AG10803 (cell line): Measurements from ENCODE around the gene CLEC4D.
"Not testable (repeated sequence)": the region's sequence is repeated elsewhere in the genome, so short reads cannot be mapped to it uniquely, and the experiment has no call there.

ENCODE experiments used
- DNase-seq: peaks from one replicate; pipeline ENCODE4 v3.0.0; 2010; ENCODE audit warnings: low read depth
- H3K4me3 ChIP-seq: 2 replicates; pipeline ENCODE4 v1.5.1; 2011; ENCODE audit warnings: mild to moderate bottlenecking, low read length, control low read depth
- CTCF ChIP-seq: conservative IDR thresholded peaks from 2 replicates; pipeline ENCODE4 v1.5.1; 2011; ENCODE audit warnings: mild to moderate bottlenecking, low read length, control low read depth, inconsistent platforms

Gene CLEC4D

GRCh38 chr12:8537820-8538219, 24.5 kb downstream of the CLEC4D start:
- DNase-seq, H3K4me3 ChIP-seq: not testable (repeated sequence)
- TF ChIP-seq CTCF = peak; percentile 13; the same call in 1 of the 2 replicates

GRCh38 chr12:8540831-8541230, 27.5 kb downstream of the CLEC4D start, which contains the start of gene CLEC4E:
CLEC4E (minus strand) TSS chr12:8540905; CDS start chr12:8540797, 108 bp downstream.
- H3K4me3 ChIP-seq, DNase-seq: not testable (repeated sequence)

GRCh38 chr12:8541562-8541961, 28.3 kb downstream of the CLEC4D start:
- no peak overlapping the region for H3K4me3 ChIP-seq
- DNase-seq = no peak
- TF ChIP-seq CTCF = no peak

GRCh38 chr12:8544295-8544694, 31.0 kb downstream of the CLEC4D start:
- no peak overlapping the region for H3K4me3 ChIP-seq
- peak; percentile 62 for DNase-seq
- TF ChIP-seq CTCF = peak; percentile 96

GRCh38 chr12:8546591-8546990, 33.3 kb downstream of the CLEC4D start:
- no peak overlapping the region for H3K4me3 ChIP-seq
- no peak for TF ChIP-seq CTCF

GRCh38 chr12:8547645-8548044, 34.3 kb downstream of the CLEC4D start:
- no peak for TF ChIP-seq CTCF
- no peak for DNase-seq
- no peak overlapping the region for H3K4me3 ChIP-seq

More at GRCh38 chr12:8546591-8546990, 33.3 kb downstream of the CLEC4D start:
- no peak for DNase-seq

GRCh38 chr12:8548192-8548591, 34.9 kb downstream of the CLEC4D start:
- no peak overlapping the region for H3K4me3 ChIP-seq
- DNase-seq = no peak
- TF ChIP-seq CTCF = no peak

- no peak for TF ChIP-seq CTCF
- no peak overlapping the region for H3K4me3 ChIP-seq
- DNase-seq = no peak
These were observed 36.1 kb downstream of the CLEC4D start for GRCh38 chr12:8549381-8549780.
